HG03558 (cell line): ENCODE results near the gene ECI1.

Experiments
- ATAC-seq: cut with Tn5 transposase; IDR thresholded peaks from one replicate; pipeline ENCODE4 v1.9.1; 2021; ENCODE audit warnings: moderate number of reproducible peaks; ENCODE audit not compliant: unreplicated experiment; ENCODE audit errors: extremely low read depth

Gene ECI1

GRCh38 chr16:2199095-2199494 is 52.3 kb downstream of the ECI1 start:
- no peak for ATAC-seq

- no peak for ATAC-seq
These were observed 53.1 kb downstream of the ECI1 start for GRCh38 chr16:2198283-2198682.

GRCh38 chr16:2197765-2198164 is 53.6 kb downstream of the ECI1 start:
- no peak for ATAC-seq

- no peak for ATAC-seq
These were observed 54.3 kb downstream of the ECI1 start for GRCh38 chr16:2196981-2197511.

GRCh38 chr16:2196162-2196980 is 55.0 kb downstream of the ECI1 start, which contains the start of gene CASKIN1:
CASKIN1 (minus strand) TSS chr16:2196605; CDS start chr16:2196432, 173 bp downstream.
- ATAC-seq, result no peak

- ATAC-seq, result no peak
These were observed 55.8 kb downstream of the ECI1 start for GRCh38 chr16:2195322-2196161.

GRCh38 chr16:2194852-2195321 is 56.5 kb downstream of the ECI1 start:
- ATAC-seq, result no peak

GRCh38 chr16:2194166-2194834 is 57.1 kb downstream of the ECI1 start:
- no peak for ATAC-seq

- no peak for ATAC-seq
These were observed 60.0 kb downstream of the ECI1 start for GRCh38 chr16:2191446-2191706.

GRCh38 chr16:2190659-2191445 is 60.5 kb downstream of the ECI1 start:
- no peak for ATAC-seq

- no peak for ATAC-seq
These were observed 61.3 kb downstream of the ECI1 start for GRCh38 chr16:2190002-2190658.
